ENCODE results near the gene SHANK2.

SHANK2 gene

DNA sequence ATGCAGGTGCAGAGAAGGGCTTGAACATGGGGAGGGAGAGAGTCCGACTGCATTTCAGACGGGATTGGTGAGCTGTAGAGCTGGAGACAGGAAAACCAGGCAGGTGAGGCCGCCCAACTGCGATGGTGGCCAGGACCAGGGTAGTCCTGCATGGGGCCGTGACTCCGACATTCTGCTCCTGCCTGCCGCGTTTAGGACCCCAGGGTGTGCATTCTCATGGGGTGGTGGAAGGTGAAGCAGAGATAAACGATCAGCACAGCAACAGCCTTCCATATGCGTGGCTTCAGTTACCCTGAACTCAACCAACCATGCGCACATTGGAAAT, 29.3 kb downstream of the SHANK2 start:
- DNase-seq (ENCODE audit: low read depth in 2 of 3, low spot score in 2 of 3): no peak

DNA sequence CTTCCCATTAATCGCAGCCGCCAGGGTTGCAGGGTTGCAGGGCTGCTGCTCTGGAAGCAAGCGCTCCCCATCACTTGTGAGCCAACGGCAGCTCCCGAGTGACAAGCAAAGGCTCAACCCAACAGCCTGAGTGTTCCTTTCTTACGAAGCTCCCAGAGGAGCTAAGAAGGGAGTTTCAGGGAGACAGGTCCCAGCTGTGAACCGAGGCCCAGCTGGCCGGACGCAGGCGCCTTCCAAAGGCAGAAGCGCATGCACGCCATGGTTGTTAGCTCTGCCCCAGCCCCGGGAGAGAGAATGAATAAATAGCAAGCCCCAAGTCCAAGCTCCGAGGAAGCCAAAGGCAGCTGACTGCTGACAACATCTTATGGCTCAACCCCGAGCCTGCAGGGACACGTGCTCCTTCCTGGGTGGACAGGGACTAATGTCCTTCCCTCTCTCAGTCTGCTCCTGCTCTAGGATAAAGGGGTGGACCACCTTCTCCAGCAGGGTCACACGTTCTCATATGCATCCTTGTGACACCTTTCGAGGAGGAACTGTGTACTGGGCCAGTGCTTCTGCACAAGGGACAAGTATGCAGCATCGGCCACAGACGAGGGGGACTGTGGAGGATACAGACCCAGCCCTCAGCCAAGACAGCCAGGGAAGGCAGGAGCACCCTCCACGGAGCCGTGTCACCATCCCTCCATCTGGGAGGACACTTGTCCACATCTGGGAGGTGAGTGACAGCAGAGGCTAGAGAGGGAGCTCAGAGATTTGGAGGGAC, 29.9 kb downstream of the SHANK2 start:
- DNase-seq (ENCODE audit: low read depth in 2 of 3, low spot score in 2 of 3): no peak

DNA sequence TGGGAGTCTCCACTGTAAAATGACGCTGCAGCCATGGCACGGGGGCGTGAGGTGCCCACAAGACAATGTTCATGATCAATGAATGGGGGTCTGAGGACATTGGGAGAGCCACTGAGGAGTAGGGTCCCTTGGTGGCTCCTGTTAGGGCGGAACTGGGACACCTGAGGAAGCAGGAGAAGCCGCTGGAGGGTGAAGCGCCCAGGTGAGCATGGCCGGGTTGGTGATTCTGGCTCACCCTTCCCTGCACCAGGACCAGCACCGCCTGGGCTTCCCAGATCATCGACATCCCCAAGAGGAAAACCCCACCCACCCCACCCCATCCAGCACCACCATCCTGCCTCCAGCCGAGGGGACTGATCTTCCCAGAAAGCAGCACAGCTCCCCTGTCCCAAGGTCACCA, 30.6 kb downstream of the SHANK2 start:
- DNase-seq (ENCODE audit: low read depth in 2 of 3, low spot score in 2 of 3): no peak

DNA sequence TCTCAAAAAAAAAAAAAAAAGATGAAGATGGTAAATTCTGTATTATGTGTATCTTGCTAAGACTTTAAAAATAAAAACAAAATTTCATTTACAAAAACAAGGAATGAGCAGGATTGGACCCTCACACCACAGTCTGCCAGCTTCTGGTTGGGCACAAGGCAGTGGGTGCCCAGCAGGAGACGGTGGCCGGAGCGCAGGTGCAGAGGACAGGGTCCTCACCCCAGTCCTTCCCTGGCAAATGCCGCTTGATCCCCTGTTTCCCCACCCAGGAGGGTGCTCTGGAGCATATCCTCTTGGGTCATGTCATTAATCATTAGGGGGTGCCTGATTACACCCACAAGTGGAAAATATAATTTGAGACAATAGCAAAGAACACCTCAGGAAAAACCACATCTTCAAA, 31.2 kb downstream of the SHANK2 start:
- no peak for DNase-seq (ENCODE audit: low read depth in 2 of 3, low spot score in 2 of 3)

DNA sequence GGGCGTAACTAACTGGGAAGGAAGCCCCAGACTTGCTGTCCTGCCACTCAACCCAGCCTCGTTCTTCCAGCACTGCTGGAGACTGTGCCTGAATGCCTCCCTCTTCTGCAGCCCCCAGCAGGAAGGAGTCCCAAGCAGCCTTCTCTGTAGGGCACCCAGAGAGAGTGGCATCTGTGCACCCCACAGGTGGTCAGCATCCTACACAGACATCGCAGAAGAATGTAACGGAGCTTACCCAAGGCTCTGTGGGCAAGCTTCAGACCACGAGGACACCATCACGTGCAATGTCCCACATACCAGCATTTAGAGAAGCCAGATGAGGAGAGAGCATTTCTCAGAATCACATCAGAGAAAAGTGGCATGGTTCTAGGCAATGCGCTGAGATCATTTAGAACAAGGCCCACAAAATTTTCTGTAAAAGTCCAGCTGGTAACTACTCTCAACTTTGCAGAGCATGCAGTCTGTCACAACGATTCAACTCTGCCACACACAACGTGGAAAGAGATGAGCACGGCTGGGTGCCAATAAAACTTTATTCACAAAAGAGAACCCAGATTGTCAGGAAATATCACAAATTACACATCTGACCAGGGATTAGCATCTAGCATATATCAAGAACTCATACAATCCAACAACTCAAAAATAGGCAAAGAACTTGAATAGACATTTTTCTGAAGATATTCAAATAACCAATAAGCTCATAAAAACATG, 33.4 kb downstream of the SHANK2 start:
- DNase-seq (ENCODE audit: low read depth in 2 of 3, low spot score in 2 of 3): no peak

DNA sequence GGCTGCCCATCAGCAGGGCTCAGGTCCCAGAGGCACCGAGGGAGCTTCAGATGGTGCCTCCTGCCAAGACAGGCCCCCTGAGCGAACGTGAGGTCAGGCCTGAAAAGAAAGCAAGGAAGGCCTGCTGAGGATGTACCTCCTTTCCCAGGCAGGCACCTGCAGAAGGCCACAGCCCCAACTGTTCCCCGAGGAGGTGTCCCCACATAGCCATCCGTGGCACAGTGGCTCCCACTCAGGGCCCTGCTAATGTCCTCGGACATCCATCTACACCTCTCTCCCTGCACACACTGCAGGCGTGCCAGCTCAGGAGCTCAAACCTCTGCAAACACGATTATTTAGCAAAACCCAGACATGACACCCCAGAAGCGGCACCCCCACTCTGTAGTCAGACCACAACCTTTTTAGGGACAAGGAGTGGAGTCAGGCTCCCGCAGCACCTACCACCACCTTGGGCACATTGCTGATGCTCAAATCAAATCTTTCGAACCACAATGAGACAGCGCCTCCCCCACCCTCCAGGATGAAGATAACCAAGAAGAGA, 36.9 kb downstream of the SHANK2 start:
- DNase-seq (ENCODE audit: low read depth in 2 of 3, low spot score in 2 of 3): no peak

DNA sequence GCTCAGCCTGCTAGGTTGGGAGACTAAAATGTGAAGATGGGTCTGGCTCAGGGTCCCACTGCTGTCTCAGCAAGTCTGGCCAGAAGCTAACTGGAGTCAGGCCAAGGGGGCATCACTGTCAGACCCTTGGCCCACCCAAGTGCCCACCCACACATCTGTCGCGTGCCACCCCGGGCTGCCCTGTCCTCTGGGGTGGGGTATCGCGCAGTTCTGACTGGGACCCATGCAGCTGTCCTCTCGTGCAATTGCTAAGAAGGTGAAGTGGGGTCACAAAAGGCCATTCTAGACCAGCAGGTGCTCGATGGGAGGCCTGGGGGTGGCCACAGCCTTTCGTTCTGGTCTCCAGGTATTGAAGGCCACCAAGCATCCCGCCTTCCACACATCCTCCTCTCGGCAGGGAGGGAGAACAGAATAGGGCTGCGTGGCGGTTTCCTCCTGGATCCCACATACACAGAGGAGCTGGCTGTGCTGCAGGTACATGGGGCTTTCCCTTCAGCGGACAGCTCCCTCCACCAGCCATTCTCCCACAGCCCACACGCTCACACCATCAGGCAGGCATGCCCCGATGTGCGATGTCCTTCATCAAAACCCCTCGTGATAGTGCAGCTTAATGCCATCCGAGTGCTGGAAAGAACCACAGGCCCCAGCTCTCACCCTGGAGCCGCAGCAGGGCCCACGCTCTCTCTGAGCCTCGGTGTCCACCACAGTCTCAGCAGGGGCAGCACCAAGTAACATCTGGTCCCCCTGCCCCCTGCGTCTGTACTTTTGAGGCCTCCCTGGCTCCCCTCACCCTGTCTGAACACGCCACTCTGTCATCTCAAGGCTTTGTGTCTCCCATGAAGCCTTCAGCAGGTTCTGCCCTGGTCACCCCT, 37.6 kb downstream of the SHANK2 start:
- no peak for DNase-seq (ENCODE audit: low read depth in 2 of 3, low spot score in 2 of 3)

DNA sequence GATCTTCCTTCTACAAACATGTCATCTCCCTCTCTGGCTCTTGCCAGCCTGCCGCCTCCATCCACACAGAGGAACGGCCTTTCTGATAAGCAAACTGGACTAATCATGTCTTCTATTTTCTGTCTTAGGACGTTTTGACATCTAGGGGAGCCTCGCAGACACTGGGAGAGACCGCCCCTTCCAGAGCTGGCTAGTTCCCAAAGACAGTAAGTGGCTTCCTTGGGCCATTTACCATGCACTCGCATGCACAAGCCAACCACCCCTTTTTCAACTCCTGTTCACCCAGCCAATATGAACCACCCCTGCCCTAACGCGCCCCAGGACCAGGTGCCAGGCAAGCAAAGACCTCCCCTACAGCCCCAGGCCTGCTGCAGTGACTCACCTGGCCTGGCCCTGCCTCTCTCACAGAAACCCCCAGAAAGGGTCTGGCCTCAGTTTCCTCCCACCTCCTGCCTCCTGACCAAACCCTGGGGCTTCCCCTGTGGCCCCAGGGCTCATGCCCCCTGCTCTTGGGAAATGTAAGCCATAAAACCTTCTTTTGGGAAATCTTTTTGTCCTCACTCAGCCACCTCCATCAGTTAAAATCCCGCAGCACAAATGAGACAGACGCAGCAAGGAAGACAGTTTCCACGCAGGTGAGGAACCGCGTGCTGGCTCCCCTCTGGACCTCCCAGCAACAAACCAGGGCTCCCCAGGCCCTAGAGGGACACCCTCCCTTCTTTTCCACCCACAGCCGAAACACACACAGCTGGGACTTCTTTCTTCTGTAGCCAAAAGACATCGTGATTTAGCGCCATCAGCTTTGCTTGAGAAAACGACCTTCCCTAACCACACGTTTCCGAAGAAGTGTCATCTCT, 38.5 kb downstream of the SHANK2 start:
- no peak for DNase-seq (ENCODE audit: low read depth in 2 of 3, low spot score in 2 of 3)

DNA sequence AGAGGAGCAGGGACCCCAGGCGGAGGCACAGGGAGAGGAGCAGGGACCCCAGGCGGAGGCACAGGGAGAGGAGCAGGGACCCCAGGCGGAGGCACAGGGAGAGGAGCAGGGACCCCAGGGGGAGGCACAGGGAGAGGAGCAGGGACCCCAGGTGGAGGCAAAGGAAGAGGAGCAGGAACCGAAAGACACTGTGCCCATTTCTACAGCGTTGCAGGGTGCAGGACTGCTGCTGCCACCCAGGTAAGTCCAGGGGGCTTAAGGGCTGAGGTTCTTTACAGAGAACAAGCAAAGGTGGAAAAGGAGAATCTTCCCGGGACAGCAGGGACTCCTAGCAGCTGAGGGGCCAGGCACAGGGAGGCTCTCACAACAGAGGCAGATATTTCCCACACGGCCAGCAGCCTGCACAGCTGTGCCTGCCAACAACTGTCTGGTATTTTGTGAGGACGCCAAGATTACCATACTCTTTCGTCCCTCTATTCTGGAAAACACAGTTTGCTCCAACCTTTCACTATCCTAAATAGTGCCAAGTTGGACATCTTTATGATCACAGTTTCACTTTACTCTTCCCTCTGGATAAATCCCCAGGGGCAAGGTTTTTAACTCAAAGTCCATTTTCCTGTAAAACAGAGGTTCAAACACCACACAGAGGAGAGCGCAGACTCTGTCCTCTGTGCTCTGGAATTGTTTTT, 39.4 kb downstream of the SHANK2 start:
- DNase-seq (ENCODE audit: low read depth in 2 of 3, low spot score in 2 of 3): no peak

DNA sequence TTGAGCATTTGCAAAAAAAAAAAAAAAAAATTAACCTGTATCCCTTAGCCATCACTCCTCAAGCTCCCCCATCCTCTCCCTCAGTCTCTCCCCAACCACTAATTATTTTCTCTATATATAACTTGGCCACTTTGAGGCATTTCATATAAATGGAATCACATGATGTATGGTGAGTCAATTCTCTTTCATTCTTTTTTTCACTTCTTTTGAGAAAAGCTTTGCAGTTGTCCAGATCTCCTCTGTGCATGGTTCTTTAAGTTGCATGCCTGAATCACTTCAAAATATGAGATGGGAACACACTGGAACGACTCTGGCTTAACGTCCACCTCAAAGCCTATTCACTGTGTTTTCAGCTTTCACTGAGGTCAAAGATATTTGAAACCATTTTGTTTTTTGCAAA, 40.7 kb downstream of the SHANK2 start:
- DNase-seq (ENCODE audit: low read depth in 2 of 3, low spot score in 2 of 3): no peak

DNA sequence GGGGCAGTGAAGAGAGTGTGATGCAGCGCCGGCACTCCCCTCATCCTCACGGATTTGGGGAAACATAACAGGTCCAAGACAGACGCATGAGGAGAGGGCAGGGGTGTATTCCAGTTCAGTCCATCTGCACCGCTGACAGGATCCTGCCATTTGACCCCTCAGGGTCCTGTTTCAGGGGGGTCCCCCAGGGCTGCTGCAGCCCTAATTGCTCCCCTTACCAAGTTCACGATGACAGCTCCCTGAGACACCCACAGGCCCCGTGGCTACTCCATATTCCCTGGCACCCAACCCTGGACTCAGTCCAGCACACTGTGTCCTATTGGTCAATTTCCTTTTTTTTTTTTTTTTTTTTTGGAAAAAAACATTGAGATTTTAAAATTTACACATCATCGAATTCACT, 41.5 kb downstream of the SHANK2 start:
- DNase-seq (ENCODE audit: low read depth in 2 of 3, low spot score in 2 of 3): no peak

DNA sequence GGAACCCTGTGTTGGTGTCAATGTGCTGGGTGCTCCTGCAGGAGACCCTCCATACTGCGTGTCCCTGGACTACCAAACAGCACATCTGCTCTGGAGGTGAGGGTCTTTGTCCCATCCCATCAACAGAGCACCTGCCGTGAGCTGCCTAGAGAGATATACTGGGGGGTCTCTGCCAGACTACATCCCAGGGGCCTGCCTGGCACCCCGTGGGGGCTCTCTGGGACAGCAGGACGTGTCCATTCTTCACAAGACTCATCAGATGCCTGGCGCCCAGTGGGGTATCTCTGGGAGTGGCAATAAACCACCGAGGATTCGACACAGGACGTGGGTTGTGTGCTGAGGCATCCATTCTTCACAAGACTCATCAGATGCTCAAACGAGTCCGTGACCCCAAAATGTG, 42.7 kb downstream of the SHANK2 start:
- DNase-seq (ENCODE audit: low read depth in 2 of 3, low spot score in 2 of 3): no peak

DNA sequence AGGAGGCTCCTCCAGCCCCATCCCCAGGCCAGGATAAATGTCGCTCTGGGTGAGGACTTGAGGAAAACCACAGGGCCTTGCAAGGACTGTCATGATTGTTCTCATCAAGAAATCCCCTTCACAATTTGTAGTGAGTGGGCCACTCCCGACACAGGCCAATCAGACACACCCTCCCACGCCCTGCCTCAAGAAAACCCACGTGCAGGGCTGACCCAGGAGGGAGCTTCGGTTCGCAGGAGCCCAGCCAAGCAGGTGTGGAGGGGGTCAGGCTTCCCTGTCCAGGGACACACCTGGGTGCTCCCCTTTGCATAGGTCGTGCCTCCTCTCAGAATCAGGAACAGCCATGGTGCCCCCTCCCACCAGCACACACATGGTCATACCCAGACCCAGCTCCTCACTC, 43.2 kb downstream of the SHANK2 start:
- no peak for DNase-seq (ENCODE audit: low read depth in 2 of 3, low spot score in 2 of 3)

DNA sequence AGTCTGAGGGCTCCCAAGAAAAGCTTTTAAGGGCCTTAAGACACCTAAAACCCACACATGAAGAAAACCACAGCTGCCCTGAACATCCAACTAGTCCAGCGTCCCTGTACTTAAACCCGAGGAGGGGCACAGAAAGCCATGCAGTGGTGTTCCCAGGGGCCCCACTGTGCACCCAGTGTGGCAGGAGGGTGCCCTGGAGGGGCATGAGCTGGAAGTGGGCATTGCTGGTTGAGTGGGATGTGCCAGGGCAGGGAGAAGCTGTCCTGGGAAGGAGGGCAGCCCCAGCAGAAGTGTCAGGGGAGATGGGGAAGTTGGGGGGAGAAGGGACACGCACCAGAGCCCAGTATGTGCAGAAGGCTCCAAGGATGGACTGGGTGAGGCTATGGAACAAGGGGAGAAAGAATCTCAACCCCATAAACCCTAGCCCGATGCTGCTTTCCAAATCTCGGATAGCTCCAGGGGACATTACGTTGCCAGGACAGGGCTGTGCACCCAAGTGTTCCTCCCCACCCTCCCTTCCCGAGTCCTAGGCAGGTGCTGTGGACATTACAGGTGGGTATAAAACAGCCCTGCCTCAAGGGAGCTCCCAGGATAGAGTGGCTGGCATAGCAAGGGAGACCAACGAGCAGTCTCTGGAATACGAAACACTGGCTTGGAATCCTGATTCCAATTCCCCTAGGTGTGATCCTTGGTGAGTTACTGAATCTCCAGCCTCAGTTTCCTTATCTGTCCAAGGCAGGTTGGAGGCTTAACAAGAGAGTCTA, 44.2 kb downstream of the SHANK2 start:
- DNase-seq (ENCODE audit: low read depth in 2 of 3, low spot score in 2 of 3): no peak

DNA sequence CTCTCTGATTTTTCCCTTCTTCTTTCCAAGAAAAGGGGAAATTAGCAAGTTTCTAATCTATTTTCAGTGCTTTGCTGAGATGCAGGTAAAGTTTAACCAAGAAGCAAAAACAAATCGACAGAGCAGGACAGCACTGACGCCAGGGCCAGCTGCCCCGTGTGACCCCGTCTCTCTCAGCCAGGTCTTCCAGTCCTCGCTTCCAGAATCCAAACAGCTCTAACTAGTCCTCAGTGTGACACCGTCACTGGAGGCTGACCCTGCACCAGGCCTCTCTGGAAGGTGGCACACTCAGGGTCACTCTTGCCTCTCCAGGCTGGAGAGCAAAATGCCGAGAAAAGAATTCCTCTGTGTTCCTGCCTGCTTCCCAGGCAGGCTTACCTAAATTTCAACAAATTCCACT, 44.8 kb downstream of the SHANK2 start:
- DNase-seq (ENCODE audit: low read depth in 2 of 3, low spot score in 2 of 3): no peak

DNA sequence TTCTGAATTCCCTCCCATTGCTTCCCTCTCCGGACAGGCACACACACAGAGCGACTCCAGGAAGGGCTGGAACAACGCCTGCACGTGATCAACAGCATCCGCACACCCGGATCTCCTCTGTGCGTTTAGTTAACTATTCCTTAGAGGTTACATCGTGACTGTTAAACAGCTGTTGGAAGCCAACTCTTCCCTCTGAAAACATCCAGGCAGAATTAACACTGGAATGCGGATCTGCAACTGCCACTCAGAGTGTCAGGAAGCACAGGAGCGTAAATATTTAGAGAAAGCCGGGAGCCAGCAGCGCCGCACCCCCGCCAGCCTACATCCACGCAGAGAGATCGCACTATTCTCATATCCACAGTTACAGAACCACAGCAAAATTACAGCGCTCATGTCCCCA, 46.2 kb downstream of the SHANK2 start:
- no peak for DNase-seq (ENCODE audit: low read depth in 2 of 3, low spot score in 2 of 3)

DNA sequence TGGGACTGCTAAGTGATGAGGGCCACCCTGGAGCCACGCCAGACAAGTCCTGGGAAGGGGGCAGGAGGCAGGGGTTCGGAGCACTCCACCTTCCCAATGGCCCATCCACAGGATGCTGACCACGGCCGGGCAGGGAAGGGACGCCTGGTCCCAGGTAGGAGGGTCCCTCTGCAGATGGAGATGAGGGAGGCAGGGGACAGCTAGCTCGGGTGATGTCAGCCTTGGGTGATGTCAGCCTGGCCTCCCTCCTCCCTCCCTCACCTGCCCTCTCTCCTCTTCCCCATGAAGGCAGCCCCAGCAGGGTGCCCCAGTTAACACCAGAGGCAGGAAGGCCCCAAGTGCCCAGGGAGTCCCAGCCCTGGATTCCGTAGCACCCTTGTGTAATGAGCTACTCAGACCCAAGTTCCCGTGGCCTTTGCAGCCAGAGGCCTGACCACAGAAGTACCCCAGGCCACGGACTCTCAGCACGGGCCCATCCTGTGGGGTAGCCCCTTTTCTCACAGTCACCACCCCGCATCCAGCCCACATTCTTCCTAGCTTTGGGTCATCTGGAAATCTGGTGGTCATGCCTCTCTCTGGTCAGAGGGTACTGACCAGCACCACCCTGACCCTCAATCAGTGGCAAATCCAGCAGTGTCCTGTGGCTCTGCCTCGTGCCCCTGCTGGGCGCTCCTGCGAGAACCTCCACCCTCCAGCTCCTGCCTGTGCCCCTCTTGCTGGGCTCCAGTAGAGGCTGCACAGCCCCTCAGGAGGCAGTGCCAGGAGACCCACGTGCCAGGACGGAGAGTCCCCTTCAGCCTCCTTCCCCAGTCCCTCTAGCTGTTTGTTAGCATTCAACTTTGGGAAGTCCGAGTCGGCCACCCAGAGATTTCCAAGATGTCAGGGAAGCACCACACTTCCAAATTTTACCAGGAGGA, 47.4 kb downstream of the SHANK2 start:
- DNase-seq (ENCODE audit: low read depth in 2 of 3, low spot score in 2 of 3): no peak

DNA sequence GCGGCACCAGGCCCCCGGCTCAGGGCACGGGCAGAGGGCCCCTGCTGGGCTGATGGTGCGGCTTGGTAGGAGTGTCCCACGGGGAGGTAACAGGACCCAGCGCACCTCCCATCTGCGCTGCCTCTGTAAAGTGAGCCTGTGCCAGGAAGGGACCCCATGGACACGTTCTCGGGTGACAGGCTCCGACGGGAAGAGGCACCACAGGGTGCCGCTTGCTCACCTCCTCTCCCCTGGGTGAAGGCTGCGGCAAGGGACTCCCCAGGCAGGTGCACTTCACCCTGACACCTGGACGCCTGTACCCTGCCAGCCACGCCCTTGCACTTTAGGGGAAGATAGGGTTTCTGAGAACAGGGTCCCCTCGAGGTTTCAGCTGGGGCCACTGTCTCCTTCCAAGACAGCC, 48.1 kb downstream of the SHANK2 start:
- no peak for DNase-seq (ENCODE audit: low read depth in 2 of 3, low spot score in 2 of 3)

DNA sequence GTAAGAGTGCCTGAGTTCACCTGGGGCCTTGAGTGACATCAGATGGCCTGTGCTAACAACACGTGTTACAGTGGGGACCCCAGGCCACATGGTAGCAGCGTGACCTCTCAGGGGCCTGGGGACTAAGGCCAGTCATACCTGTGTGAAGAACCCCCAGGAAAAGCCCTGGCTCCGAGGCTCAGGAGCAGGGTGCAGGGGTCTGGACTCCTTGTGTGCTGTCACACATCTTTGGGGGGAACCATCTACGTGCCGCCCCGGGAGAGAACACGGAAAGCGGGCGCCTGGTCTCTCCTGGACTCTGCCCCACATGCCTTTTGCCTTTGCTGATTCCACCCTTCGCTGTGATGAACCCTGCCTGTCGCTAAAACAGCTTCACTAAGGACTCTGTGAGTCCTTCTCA, 48.7 kb downstream of the SHANK2 start:
- DNase-seq (ENCODE audit: low read depth in 2 of 3, low spot score in 2 of 3): no peak
